ENCODE results near the gene AKAP13.
"Not testable (repeated sequence)": the region's sequence is repeated elsewhere in the genome, so short reads cannot be mapped to it uniquely, and the experiment has no call there.

Gene AKAP13

GRCh38 chr15:85453144-85453872 lies 72.9 kb downstream of the AKAP13 start:
- DNase-seq, result no peak

GRCh38 chr15:85454403-85454802 lies 74.0 kb downstream of the AKAP13 start:
- no peak for DNase-seq

GRCh38 chr15:85455891-85456290 lies 75.5 kb downstream of the AKAP13 start:
- no peak for DNase-seq

GRCh38 chr15:85456798-85457197 lies 76.4 kb downstream of the AKAP13 start:
- DNase-seq, result no peak

- no peak for DNase-seq
Observed at GRCh38 chr15:85457392-85457968, 77.1 kb downstream of the AKAP13 start.

- no peak for DNase-seq
Observed at GRCh38 chr15:85458764-85459163, 78.4 kb downstream of the AKAP13 start.

GRCh38 chr15:85462029-85462428 lies 81.6 kb downstream of the AKAP13 start:
- DNase-seq, result no peak

- no peak for DNase-seq
Observed at GRCh38 chr15:85463276-85463892, 83.0 kb downstream of the AKAP13 start.

- DNase-seq, result no peak
Observed at GRCh38 chr15:85463976-85464375, 83.6 kb downstream of the AKAP13 start.

- no peak for DNase-seq
Observed at GRCh38 chr15:85464471-85464870, 84.1 kb downstream of the AKAP13 start.

GRCh38 chr15:85470563-85471271 lies 90.3 kb downstream of the AKAP13 start:
- no peak for DNase-seq

- DNase-seq, result no peak
Observed at GRCh38 chr15:85472349-85472748, 91.9 kb downstream of the AKAP13 start.

GRCh38 chr15:85473455-85473854 lies 93.1 kb downstream of the AKAP13 start:
- no peak for DNase-seq

- no peak for DNase-seq
Observed at GRCh38 chr15:85474700-85475316, 94.4 kb downstream of the AKAP13 start.

- DNase-seq, result no peak
Observed at GRCh38 chr15:85475317-85475701, 94.9 kb downstream of the AKAP13 start.

- DNase-seq, result no peak
Observed at GRCh38 chr15:85475711-85476110, 95.3 kb downstream of the AKAP13 start.

- DNase-seq, result no peak
Observed at GRCh38 chr15:85477061-85477460, 96.7 kb downstream of the AKAP13 start.

GRCh38 chr15:85477730-85478129 lies 97.3 kb downstream of the AKAP13 start:
- DNase-seq, result no peak

- no peak for DNase-seq
Observed at GRCh38 chr15:85479071-85479647, 98.8 kb downstream of the AKAP13 start.

- DNase-seq, result no peak
Observed at GRCh38 chr15:85480923-85481322, 100.5 kb downstream of the AKAP13 start.

- DNase-seq, result not testable (repeated sequence)
Observed at GRCh38 chr15:85481543-85481942, 101.1 kb downstream of the AKAP13 start.

GRCh38 chr15:85482894-85483293 lies 102.5 kb downstream of the AKAP13 start:
- DNase-seq, result no peak

- DNase-seq, result not testable (repeated sequence)
Observed at GRCh38 chr15:85483955-85484354, 103.6 kb downstream of the AKAP13 start.

Measured in activated CD4-positive, alpha-beta T cell treated with anti-CD3 and anti-CD28 coated beads for 4 hours (primary cell).